Activated CD4-positive, alpha-beta memory T cell treated with anti-CD3 and anti-CD28 coated beads for 36 hours (primary cell): ENCODE data around the gene RBMS1. TPM values are rescaled to one million over a fixed set of nuclear protein-coding genes. Genes with fewer than 3 reads are reported as not detected.

ENCODE experiments used
- CTCF ChIA-PET: fragments of 350-600 bp; sonication (Branson Sonifier 250); formaldehyde crosslinking; loops from one replicate; lab custom pipeline; 2021; ENCODE audit warnings: antibody characterized with exemption, inconsistent platforms; lab: Charles Lee
- POLR2A ChIA-PET: fragments of 350-600 bp; sonication (Branson Sonifier 250); formaldehyde crosslinking; loops from one replicate; lab custom pipeline; 2021; ENCODE audit warnings: antibody characterized with exemption; lab: Charles Lee
- DNase-seq: peaks from one replicate; pipeline ENCODE4 v3.0.0-alpha.2; 2020
- H3K27ac Mint-ChIP-seq: one replicate; pipeline ENCODE4 v1.8.0; 2021; ENCODE audit warnings: mixed read lengths
- H3K27me3 Mint-ChIP-seq: one replicate; pipeline ENCODE4 v1.8.0; 2021; ENCODE audit warnings: mixed read lengths
- H3K36me3 Mint-ChIP-seq: one replicate; pipeline ENCODE4 v1.8.0; 2021; ENCODE audit warnings: mixed read lengths
- H3K4me1 Mint-ChIP-seq: one replicate; pipeline ENCODE4 v1.8.0; 2021; ENCODE audit warnings: low read depth, mixed read lengths
- H3K4me3 Mint-ChIP-seq: one replicate; pipeline ENCODE4 v1.8.0; 2021; ENCODE audit warnings: mild to moderate bottlenecking, mixed read lengths
- H3K9me3 Mint-ChIP-seq: one replicate; pipeline ENCODE4 v1.8.0; 2021; ENCODE audit warnings: mixed read lengths
- intact Hi-C: fragments of 100-400 bp; cut with micrococcal nuclease; formaldehyde crosslinking; loops from one replicate; pipeline ENCODE4 v1.15.1; 2023
- total RNA-seq, 2 experiments: library from RNA; stranded (reverse); gene quantifications; one replicate each; pipeline ENCODE4 v1.2.3, GENCODE V29; 2021

Gene RBMS1
- total RNA-seq, 2 experiments from 2014 or later, result 37.9 to 40.0 TPM

DNA sequence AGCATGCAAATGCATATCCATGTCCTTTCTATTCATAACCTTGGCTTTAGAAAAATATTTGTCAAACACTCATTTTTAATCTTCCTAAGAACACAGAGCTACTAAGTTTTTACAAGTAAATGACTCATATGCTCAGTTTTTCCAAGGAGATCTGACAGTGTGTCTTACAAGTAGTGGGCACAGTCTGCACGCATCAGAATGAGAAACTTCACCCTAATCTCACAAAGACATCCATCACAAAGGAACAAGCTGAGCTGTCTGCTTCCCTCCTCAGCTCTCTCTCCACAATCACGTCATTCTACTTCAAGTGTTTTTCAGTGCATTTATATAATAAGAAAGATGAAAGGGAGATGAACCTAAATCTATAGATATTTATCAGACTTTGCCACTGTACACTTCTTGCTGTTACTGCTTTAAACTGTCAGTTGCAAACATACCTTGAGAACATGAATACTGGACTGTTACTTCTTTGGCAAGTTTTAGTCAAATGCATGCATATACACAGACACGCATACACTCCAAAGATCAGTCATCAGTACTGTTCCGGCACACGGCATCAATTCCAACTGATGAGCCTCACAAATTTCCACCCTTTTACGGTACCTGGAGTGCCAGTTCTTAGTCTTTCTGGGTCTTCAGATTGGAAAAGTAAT, 75.7 kb downstream of the RBMS1 start:
- CTCF ChIA-PET, result interaction anchor here (0.8 to 1.0 kb wide), 4 partner anchors 11 to 152 kb away, joined by 3 to 9 read pairs (median 4); no protein-coding TSS in a partner anchor
- H3K36me3 Mint-ChIP-seq, result no peaks in the 10 kb centered on the region
- no peaks in the 10 kb centered on the region for H3K27me3 Mint-ChIP-seq
- H3K4me1 Mint-ChIP-seq, result peaks cover 63% of the 10 kb centered on the region
- no peaks in the 10 kb centered on the region for H3K9me3 Mint-ChIP-seq
- DNase-seq, result peak; percentile 52
- intact Hi-C loops, result loop anchor here (1.0 kb wide), 1 partner anchor 11 kb away; no protein-coding TSS in a partner anchor
- H3K27ac Mint-ChIP-seq, result peak overlapping the region; percentile 82
- POLR2A ChIA-PET, result interaction anchor here (0.6 to 1.4 kb wide), 3 partner anchors 10 to 95 kb away, joined by 3 to 9 read pairs (median 3); no protein-coding TSS in a partner anchor
- H3K4me3 Mint-ChIP-seq, result peak overlapping the region; percentile 31

DNA sequence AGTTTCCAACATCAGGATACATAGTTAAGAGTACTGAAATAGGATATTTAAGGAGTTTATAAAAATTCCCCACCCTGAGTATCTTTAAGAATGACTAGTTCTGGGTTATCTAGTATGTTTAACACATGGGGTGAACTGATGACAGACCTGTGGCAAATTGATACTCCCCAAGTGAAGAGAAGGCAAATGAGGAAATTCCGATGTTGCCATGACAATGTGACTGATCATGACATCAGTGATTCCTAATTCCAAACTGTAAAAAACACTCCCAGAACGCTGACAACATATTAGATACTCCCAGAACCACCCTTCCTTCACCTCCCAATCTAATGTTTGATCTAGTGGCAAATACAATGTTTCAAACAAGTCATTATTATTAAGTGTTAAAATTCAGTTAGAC, 77.6 kb downstream of the RBMS1 start:
- no peaks in the 10 kb centered on the region for H3K27me3 Mint-ChIP-seq
- peaks cover 66% of the 10 kb centered on the region for H3K4me1 Mint-ChIP-seq
- intact Hi-C loops, result no loop called here
- H3K4me3 Mint-ChIP-seq, result no peak overlapping the region
- ChIA-PET POLR2A (no interaction called here), CTCF (no interaction called here)
- no peaks in the 10 kb centered on the region for H3K36me3 Mint-ChIP-seq
- H3K9me3 Mint-ChIP-seq, result no peaks in the 10 kb centered on the region
- no peak overlapping the region for H3K27ac Mint-ChIP-seq
- no peak for DNase-seq

DNA sequence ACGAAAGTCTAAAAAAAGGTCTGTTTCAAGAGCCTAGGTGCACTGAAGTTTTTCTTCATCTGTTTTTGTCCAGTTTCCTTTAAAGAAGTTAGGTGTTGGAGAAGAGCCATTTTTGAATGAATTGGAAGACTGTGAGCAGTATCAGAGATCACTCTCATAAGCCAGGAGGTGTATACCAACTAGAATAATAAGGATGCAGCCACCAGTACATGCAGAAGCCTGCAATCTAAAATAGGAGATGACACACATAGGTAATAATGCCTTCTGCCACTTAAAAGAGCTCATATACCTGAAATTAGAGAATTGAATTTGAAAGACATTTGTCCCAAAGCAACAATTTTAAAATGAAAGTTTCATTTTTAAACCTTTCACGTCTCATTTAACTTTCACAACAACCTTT, 81.7 kb downstream of the RBMS1 start:
- Mint-ChIP-seq H3K4me1 (peaks cover 60% of the 10 kb centered on the region), H3K27me3 (no peaks in the 10 kb centered on the region), H3K27ac (peak overlapping the region; percentile 71), H3K36me3 (no peaks in the 10 kb centered on the region), H3K9me3 (no peaks in the 10 kb centered on the region), H3K4me3 (peak overlapping the region; percentile 54)
- ChIA-PET CTCF (interaction anchor here (3.1 kb wide), 1 partner anchor 16 kb away, joined by 15 read pairs; no protein-coding TSS in a partner anchor), POLR2A (interaction anchor here (0.8 to 1.5 kb wide), 2 partner anchors 20 to 57 kb away, joined by 3 to 4 read pairs; no protein-coding TSS in a partner anchor)
- intact Hi-C loops, result loop anchor here (1.0 to 2.0 kb wide), 2 partner anchors 17 to 240 kb away; no protein-coding TSS in a partner anchor
- no peak for DNase-seq

DNA sequence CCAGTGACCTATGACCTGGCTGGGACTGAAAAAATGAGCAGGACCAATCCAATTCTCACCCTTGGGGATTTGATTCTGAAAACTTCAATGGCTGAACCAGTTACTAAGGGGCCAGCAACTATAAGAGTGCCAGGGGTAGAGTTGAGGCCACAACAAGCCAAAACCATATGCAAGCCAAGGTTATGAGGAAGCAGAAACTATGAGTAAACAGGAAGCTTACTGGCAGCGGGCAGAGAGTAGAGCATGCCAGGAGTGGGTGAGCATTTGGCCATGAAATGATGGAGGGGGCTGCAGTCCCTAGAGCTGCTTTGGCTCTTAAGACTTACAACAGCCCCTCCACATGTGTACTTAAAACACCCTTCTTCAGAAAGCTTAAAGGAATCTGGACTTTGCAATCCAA, 82.4 kb downstream of the RBMS1 start:
- Mint-ChIP-seq H3K4me1 (peaks cover 60% of the 10 kb centered on the region), H3K4me3 (peak overlapping the region; percentile 54), H3K9me3 (no peaks in the 10 kb centered on the region), H3K27me3 (no peaks in the 10 kb centered on the region), H3K27ac (peak overlapping the region; percentile 71), H3K36me3 (no peaks in the 10 kb centered on the region)
- intact Hi-C loops, result loop anchor here (1.0 to 2.0 kb wide), 2 partner anchors 18 to 241 kb away; no protein-coding TSS in a partner anchor
- CTCF ChIA-PET, result interaction anchor here (0.7 to 3.1 kb wide), 5 partner anchors 17 to 559 kb away, joined by 3 to 15 read pairs (median 4); no protein-coding TSS in a partner anchor
- POLR2A ChIA-PET, result no interaction called here
- DNase-seq, result peak; percentile 67

DNA sequence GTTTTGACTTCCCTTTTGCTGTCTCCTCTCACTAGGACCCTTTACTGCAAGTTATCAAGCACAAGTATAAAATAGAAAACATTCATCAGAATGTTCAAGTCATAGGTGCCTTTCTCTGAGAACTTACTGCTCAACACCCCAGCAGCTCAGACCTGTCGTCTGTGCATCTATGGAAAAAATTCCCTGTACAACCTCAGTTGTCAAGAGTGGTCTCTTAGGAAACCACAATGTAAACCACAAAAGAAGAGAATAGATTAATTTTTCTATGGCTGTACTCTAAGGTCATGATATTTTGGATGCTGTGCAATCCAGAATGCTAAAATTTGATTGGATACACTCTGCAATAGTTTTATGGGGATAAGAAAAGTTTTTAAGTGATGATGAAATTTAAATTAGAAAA, 84.1 kb downstream of the RBMS1 start:
- peak overlapping the region; percentile 1 for H3K4me3 Mint-ChIP-seq
- H3K27ac Mint-ChIP-seq, result peak overlapping the region; percentile 23
- CTCF ChIA-PET, result no interaction called here
- H3K36me3 Mint-ChIP-seq, result no peaks in the 10 kb centered on the region
- no peaks in the 10 kb centered on the region for H3K27me3 Mint-ChIP-seq
- DNase-seq, result no peak
- H3K4me1 Mint-ChIP-seq, result peaks cover 65% of the 10 kb centered on the region
- POLR2A ChIA-PET, result no interaction called here
- intact Hi-C loops, result loop anchor here (5.0 to 10.0 kb wide), 5 partner anchors 142 to 725 kb away; partner anchors contain the start of gene LY75
- no peaks in the 10 kb centered on the region for H3K9me3 Mint-ChIP-seq

DNA sequence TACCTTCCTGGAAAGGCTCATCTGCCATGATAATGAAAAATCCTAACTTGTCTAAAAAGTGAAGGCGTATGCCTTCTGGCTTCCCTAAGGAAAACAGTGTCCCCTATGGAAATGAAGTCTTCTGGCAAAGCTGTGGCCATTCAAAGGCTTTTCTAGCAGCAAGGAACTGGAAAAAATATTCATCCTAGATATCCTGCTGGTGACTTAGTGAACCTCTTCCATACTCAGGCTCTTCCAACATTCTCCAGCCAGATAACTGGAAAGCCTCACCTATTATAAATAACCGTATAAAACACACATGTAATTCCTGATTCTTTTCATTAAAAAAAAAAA, 84.7 kb downstream of the RBMS1 start:
- Mint-ChIP-seq H3K4me3 (peak overlapping the region; percentile 65), H3K4me1 (peaks cover 70% of the 10 kb centered on the region), H3K27ac (peak overlapping the region; percentile 11), H3K9me3 (no peaks in the 10 kb centered on the region), H3K36me3 (no peaks in the 10 kb centered on the region), H3K27me3 (no peaks in the 10 kb centered on the region)
- ChIA-PET CTCF (no interaction called here), POLR2A (no interaction called here)
- no peak for DNase-seq
- intact Hi-C loops, result loop anchor here (5.0 to 10.0 kb wide), 5 partner anchors 142 to 726 kb away; partner anchors contain the start of gene LY75

DNA sequence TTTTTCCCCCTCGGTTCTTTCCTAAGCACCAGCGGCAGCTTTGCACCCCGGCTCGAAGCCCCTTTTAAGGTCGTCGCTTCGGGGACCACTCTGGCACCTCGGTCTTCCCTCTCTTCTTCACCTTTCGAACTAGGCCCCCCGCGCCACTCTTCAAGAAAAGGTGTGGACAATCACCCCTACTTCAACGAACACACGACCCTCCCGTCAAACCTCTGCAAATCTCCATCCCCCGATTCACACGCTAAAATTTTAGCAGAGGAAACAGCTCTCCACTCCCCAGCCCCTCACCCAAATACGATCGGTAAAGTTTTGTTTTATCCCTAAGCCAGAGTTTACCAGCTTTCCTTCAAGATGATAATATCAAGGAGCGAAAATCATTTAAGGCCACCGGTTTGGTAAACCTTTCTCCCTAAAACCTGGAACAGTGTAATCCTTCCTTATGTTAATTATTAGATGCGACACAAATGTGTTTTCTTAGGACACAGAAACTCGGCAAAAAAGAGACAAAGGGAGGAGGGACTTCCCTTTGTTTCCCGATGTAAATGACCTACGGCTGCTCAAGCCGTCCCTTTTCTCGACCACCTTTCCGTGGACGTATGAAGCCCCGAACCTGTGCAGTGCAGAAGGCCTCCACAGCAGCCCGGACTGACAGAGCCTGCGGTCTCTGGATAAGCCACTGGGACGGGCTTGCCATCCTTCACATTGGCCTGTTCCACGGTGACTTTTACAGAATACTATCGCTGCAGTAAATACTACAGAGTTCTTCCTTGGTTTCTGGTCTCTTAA, 85.2 kb downstream of the RBMS1 start:
- Mint-ChIP-seq H3K9me3 (no peaks in the 10 kb centered on the region), H3K27ac (peak overlapping the region; percentile 61), H3K4me1 (peaks cover 76% of the 10 kb centered on the region), H3K4me3 (peak overlapping the region; percentile 65), H3K27me3 (no peaks in the 10 kb centered on the region), H3K36me3 (no peaks in the 10 kb centered on the region)
- ChIA-PET POLR2A (interaction anchor here (1.1 to 2.2 kb wide), 4 partner anchors 9 to 699 kb away, joined by 3 to 11 read pairs (median 8); no protein-coding TSS in a partner anchor), CTCF (interaction anchor here (1.0 to 2.2 kb wide), 5 partner anchors 20 to 138 kb away, joined by 3 to 15 read pairs (median 4); no protein-coding TSS in a partner anchor)
- intact Hi-C loops, result loop anchor here (5.0 to 10.0 kb wide), 5 partner anchors 141 to 726 kb away; partner anchors contain the start of gene LY75
- DNase-seq, result no peak

DNA sequence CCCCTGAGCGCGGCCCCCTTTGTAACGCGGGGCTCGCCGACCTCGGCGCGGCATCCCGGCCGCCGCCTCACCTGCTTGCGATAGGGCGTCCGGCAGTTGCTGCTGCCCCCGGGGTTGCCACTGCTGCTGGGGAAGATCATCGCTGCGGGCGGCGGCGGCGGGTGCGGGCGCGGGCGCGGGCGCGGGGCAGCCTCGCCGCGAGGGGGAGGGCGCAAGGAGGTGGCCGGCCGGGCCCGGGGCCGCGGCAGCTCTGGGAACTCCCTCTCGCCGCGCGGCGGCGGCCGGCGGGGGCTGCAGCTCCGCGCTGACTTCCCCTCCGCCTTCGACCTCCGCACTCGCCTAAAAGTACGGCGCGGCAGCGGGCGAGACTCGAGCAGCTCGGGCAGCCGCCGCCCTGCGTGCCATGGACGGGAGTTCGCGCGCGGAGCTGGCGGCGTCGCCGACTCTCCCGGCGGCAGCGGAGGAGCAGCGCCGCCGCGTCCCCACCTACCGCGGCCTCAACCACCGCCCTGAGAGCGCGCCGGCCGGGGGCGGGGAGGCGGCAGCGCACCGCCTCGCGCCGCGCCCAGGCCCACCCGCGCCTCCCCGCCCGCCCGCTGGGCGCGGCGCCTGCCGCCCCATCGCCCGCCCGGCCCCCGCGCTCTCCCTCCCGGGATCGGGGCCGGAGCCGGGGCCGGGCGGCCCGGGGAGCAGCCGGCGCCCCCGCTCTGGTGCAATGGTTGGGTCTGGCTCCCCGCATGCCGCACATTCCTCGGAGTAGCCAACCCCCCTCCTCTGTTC, 86.0 kb downstream of the RBMS1 start:
- POLR2A ChIA-PET, result interaction anchor here (1.1 to 2.2 kb wide), 6 partner anchors 10 to 700 kb away, joined by 3 to 11 read pairs (median 6); no protein-coding TSS in a partner anchor
- CTCF ChIA-PET, result interaction anchor here (1.0 to 2.2 kb wide), 6 partner anchors 10 to 137 kb away, joined by 3 to 15 read pairs (median 4); no protein-coding TSS in a partner anchor
- Mint-ChIP-seq H3K27ac (peak overlapping the region; percentile 94), H3K9me3 (no peaks in the 10 kb centered on the region), H3K4me1 (peaks cover 80% of the 10 kb centered on the region), H3K4me3 (peak overlapping the region; percentile 82), H3K27me3 (no peaks in the 10 kb centered on the region), H3K36me3 (no peaks in the 10 kb centered on the region)
- intact Hi-C loops, result loop anchor here (2.0 to 10.0 kb wide), 8 partner anchors 85 to 753 kb away; partner anchors contain the start of genes LY75, RBMS1 and TANK
- peak; percentile 63 for DNase-seq

DNA sequence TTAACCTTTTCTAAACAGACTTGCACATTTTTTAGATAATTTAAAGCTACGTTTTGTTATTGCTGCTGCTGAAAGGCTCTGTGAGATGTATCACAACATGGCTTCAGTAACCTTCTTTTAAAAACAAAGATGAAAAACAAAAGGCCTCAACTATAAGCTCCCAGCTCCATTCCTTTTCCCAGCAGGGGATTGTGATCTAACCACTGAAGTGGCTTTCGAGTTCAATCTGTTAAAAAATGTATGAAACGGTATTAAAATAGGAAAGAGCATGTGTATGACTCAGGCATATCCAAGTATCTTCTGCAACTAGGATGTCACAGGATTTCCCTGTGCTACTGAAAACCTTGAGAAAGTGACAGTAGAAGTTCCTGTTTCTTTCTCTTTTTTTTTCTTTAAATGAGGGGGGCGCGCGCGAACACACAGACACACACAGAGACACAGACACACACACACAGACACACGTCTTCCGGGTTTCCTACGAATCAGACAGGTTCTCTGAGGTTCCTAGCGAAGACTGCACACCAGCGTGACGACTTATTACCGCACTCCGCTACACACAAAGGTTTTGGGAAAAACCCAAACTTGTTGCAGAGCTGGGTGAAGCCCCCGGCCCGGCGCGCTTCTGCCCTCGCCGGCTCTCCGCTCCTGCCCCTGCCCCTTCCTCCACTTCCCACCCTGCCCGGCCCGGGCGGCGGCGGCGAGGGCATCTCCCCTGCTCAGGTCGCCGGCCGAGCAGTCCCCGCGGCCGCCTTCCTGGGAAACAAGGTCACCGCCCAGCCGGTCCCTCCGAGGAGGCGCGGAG, 86.8 kb downstream of the RBMS1 start:
- H3K4me1 Mint-ChIP-seq, result peaks cover 80% of the 10 kb centered on the region
- no peaks in the 10 kb centered on the region for H3K36me3 Mint-ChIP-seq
- CTCF ChIA-PET, result interaction anchor here (1.0 to 2.2 kb wide), 6 partner anchors 11 to 85 kb away, joined by 3 to 15 read pairs (median 6); no protein-coding TSS in a partner anchor
- H3K27ac Mint-ChIP-seq, result peak overlapping the region; percentile 94
- intact Hi-C loops, result loop anchor here (1.0 to 10.0 kb wide), 9 partner anchors 23 to 754 kb away; partner anchors contain the start of genes LY75, RBMS1 and TANK
- no peaks in the 10 kb centered on the region for H3K9me3 Mint-ChIP-seq
- no peaks in the 10 kb centered on the region for H3K27me3 Mint-ChIP-seq
- DNase-seq, result peak; percentile 78
- POLR2A ChIA-PET, result interaction anchor here (0.7 to 2.2 kb wide), 9 partner anchors 8 to 701 kb away, joined by 3 to 11 read pairs (median 4); no protein-coding TSS in a partner anchor
- H3K4me3 Mint-ChIP-seq, result peak overlapping the region; percentile 82
